GM12878 (cell line): Measurements from ENCODE around the gene TRAF3. TPM values are rescaled to one million over a fixed set of nuclear protein-coding genes. Genes with fewer than 3 reads are reported as not detected.
A peak's percentile ranks its signal among the peaks of the same experiment; 100 is the strongest.

Source experiments
- BHLHE40 ChIP-seq, 2 experiments: fragments of 450-650 bp in 1 of 2; IDR thresholded peaks; 2 replicates each; pipeline ENCODE4 v1.6.1; 2011 to 2017; ENCODE audit warnings: low read depth in 2 of 2, borderline replicate concordance in 1 of 2, improper control_type of control experiment in 1 of 2, low read length in 1 of 2, mild to moderate bottlenecking in 1 of 2
- GABPA ChIP-seq: IDR thresholded peaks from 2 replicates; pipeline ENCODE4 v1.6.1; 2014; ENCODE audit warnings: antibody characterized with exemption, low read depth, mild to moderate bottlenecking, inconsistent platforms
- HCFC1 ChIP-seq: fragments of 150-350 bp; IDR thresholded peaks from 2 replicates; pipeline ENCODE4 v1.6.1; 2014; ENCODE audit warnings: low read length
- HDAC2 ChIP-seq: fragments of 200-600 bp; sonication (generic); IDR thresholded peaks from 2 replicates; pipeline ENCODE4 v1.6.1; 2017
- MYC ChIP-seq: IDR thresholded peaks from 2 replicates; pipeline ENCODE4 v1.6.1; 2011; ENCODE audit warnings: mild to moderate bottlenecking, low read length, moderate library complexity, inconsistent platforms; ENCODE audit not compliant: insufficient read depth, insufficient replicate concordance, insufficient read length, severe bottlenecking
- NBN ChIP-seq: fragments of 450-650 bp; IDR thresholded peaks from 2 replicates; pipeline ENCODE4 v1.6.1; 2016
- NFIC ChIP-seq: IDR thresholded peaks from 2 replicates; pipeline ENCODE4 v1.6.1; 2012; ENCODE audit warnings: low read depth, mild to moderate bottlenecking, inconsistent platforms, low read length, moderate library complexity
- PAX8 ChIP-seq: fragments of 450-650 bp; IDR thresholded peaks from 2 replicates; pipeline ENCODE4 v1.6.1; 2017; ENCODE audit warnings: mild to moderate bottlenecking, moderate library complexity
- PML ChIP-seq: IDR thresholded peaks from 2 replicates; pipeline ENCODE4 v1.6.1; 2012; ENCODE audit warnings: low read length, inconsistent platforms
- STAT1 ChIP-seq: fragments of 450-650 bp; conservative IDR thresholded peaks from 2 replicates; pipeline ENCODE4 v1.6.1; 2014; ENCODE audit warnings: antibody characterized with exemption, mild to moderate bottlenecking
- SUZ12 ChIP-seq: fragments of 200-600 bp; sonication (generic); IDR thresholded peaks from one replicate; pipeline ENCODE4 v1.6.1; 2018; ENCODE audit warnings: antibody characterized with exemption, mild to moderate bottlenecking; ENCODE audit not compliant: unreplicated experiment
- TBL1XR1 ChIP-seq: IDR thresholded peaks from 2 replicates; pipeline ENCODE4 v1.6.1; 2012; ENCODE audit warnings: low read depth, low read length, improper control_type of control experiment
- TCF7 ChIP-seq: IDR thresholded peaks from 2 replicates; pipeline ENCODE4 v1.6.1; 2014; ENCODE audit warnings: antibody characterized with exemption, borderline replicate concordance
- ZBED1 ChIP-seq: IDR thresholded peaks from 2 replicates; pipeline ENCODE4 v1.6.1; 2016; ENCODE audit warnings: borderline replicate concordance
- ZNF274 ChIP-seq: IDR thresholded peaks from one replicate; pipeline ENCODE4 v1.8.0; 2011; ENCODE audit not compliant: insufficient read length, insufficient read depth
- polyA plus RNA-seq, 11 experiments: library from polyadenylated mRNA; depleted of rRNA in 4 of 11; unstranded in 6 of 11; stranded (reverse) in 5 of 11; fragments of >200 nt; fragmentation: Nextera tagmentation in 4 of 11; fragmentation: Illumina TruSeq in 1 of 11; extraction: Ambion mirVana in 4 of 11; extraction: Trizol in 1 of 11; gene quantifications; 1 replicate in 1 of 11; 2 replicates in 10 of 11; pipeline versions ENCODE4 v1.2.1 to v1.2.3, GENCODE V29; 2011 to 2016; ENCODE audit warnings: inconsistent platforms in 2 of 11, missing spikeins in 2 of 11, low read depth in 1 of 11
- total RNA-seq, 4 experiments: library from RNA; depleted of rRNA in 3 of 4; stranded (reverse); fragments of >200 nt in 3 of 4; fragmentation: Illumina TruSeq in 1 of 4; extraction: Trizol in 1 of 4; gene quantifications; 2 replicates each; pipeline versions ENCODE4 v1.2.1 to v1.2.3, GENCODE V29; 2013 to 2021
- TF ChIP-seq, protein P1 (sequence below): fragments of 450-650 bp; IDR thresholded peaks from 2 replicates; pipeline ENCODE4 v1.6.1; 2017; ENCODE audit warnings: mild to moderate bottlenecking, moderate library complexity
- TF ChIP-seq, protein P2 (sequence below): fragments of 450-650 bp; IDR thresholded peaks from 2 replicates; pipeline ENCODE4 v1.6.1; 2017; ENCODE audit warnings: mild to moderate bottlenecking, low read depth, inconsistent platforms; ENCODE audit not compliant: poor library complexity, severe bottlenecking
- TF ChIP-seq, protein P3 (sequence below): fragments of 450-650 bp; IDR thresholded peaks from 2 replicates; pipeline ENCODE4 v1.6.1; 2017; ENCODE audit warnings: mild to moderate bottlenecking

Gene TRAF3
- total and polyA plus RNA-seq, 10 of the 15 experiments (the other 5 are each of a cell fraction or from before 2014, with no cell fraction given) = 3.0 to 70.1 (median 36.5) TPM

DNA sequence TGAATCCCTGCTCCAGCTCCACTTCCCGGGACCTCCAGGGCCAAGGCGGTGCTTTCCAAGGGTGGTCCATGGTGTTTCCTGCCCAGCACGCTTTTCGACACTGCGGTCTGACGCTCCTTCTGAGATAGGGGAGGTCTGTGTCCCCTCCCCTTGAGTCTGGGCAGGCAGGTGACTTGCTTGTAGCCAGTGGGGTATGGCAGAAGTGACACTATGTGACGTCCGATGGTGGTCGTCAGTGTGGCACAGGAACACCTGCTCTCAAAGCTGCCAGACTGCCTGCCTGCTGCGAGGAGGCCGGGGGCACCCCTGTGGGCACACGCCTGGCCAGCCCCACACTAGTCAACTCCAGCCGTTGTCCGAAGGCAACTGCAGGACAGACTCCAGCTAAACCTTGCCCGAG, 16.0 kb upstream of the TRAF3 start (continued):
- TF ChIP-seq BHLHE40 (IDR thresholded peaks at IDR 0.05; ENCODE audit: borderline replicate concordance in 1 of 2, low read depth in 2 of 2, low read length in 1 of 2) (peak in 1 of 2 experiments; percentile 53; a peak in 1 of 4 replicates), ZNF274 (no peak), PML (no peak), MYC (no peak), STAT1 (no peak), PAX8 (no peak), HCFC1 (no peak), ZBED1 (no peak), TBL1XR1 (no peak), GABPA (no peak), SUZ12 (no peak), TCF7 (no peak), NBN (0 out of 2 replicates have a peak, but pooled peaks have one; percentile 14), NFIC (no peak), HDAC2 (no peak)
- TF ChIP-seq, protein P1, sequence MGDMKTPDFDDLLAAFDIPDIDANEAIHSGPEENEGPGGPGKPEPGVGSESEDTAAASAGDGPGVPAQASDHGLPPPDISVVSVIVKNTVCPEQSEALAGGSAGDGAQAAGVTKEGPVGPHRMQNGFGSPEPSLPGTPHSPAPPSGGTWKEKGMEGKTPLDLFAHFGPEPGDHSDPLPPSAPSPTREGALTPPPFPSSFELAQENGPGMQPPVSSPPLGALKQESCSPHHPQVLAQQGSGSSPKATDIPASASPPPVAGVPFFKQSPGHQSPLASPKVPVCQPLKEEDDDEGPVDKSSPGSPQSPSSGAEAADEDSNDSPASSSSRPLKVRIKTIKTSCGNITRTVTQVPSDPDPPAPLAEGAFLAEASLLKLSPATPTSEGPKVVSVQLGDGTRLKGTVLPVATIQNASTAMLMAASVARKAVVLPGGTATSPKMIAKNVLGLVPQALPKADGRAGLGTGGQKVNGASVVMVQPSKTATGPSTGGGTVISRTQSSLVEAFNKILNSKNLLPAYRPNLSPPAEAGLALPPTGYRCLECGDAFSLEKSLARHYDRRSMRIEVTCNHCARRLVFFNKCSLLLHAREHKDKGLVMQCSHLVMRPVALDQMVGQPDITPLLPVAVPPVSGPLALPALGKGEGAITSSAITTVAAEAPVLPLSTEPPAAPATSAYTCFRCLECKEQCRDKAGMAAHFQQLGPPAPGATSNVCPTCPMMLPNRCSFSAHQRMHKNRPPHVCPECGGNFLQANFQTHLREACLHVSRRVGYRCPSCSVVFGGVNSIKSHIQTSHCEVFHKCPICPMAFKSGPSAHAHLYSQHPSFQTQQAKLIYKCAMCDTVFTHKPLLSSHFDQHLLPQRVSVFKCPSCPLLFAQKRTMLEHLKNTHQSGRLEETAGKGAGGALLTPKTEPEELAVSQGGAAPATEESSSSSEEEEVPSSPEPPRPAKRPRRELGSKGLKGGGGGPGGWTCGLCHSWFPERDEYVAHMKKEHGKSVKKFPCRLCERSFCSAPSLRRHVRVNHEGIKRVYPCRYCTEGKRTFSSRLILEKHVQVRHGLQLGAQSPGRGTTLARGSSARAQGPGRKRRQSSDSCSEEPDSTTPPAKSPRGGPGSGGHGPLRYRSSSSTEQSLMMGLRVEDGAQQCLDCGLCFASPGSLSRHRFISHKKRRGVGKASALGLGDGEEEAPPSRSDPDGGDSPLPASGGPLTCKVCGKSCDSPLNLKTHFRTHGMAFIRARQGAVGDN = no peak
- TF ChIP-seq, protein P2, sequence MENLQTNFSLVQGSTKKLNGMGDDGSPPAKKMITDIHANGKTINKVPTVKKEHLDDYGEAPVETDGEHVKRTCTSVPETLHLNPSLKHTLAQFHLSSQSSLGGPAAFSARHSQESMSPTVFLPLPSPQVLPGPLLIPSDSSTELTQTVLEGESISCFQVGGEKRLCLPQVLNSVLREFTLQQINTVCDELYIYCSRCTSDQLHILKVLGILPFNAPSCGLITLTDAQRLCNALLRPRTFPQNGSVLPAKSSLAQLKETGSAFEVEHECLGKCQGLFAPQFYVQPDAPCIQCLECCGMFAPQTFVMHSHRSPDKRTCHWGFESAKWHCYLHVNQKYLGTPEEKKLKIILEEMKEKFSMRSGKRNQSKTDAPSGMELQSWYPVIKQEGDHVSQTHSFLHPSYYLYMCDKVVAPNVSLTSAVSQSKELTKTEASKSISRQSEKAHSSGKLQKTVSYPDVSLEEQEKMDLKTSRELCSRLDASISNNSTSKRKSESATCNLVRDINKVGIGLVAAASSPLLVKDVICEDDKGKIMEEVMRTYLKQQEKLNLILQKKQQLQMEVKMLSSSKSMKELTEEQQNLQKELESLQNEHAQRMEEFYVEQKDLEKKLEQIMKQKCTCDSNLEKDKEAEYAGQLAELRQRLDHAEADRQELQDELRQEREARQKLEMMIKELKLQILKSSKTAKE = no peak
- TF ChIP-seq, protein P3, sequence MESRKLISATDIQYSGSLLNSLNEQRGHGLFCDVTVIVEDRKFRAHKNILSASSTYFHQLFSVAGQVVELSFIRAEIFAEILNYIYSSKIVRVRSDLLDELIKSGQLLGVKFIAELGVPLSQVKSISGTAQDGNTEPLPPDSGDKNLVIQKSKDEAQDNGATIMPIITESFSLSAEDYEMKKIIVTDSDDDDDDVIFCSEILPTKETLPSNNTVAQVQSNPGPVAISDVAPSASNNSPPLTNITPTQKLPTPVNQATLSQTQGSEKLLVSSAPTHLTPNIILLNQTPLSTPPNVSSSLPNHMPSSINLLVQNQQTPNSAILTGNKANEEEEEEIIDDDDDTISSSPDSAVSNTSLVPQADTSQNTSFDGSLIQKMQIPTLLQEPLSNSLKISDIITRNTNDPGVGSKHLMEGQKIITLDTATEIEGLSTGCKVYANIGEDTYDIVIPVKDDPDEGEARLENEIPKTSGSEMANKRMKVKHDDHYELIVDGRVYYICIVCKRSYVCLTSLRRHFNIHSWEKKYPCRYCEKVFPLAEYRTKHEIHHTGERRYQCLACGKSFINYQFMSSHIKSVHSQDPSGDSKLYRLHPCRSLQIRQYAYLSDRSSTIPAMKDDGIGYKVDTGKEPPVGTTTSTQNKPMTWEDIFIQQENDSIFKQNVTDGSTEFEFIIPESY = no peak
